Measurements from ENCODE around the gene ERICH2.

Gene ERICH2

GRCh38 chr2:170762760-170763159 is 7.4 kb upstream of the ERICH2 start:
- no peak overlapping the region for H3K27ac ChIP-seq (ENCODE audit: low read depth, low read length, severe bottlenecking)
- no peaks in the 10 kb centered on the region for H3K36me3 ChIP-seq (ENCODE audit: control insufficient read depth, insufficient read depth, low read length)
- no peak overlapping the region for H3K4me3 ChIP-seq (ENCODE audit: extremely low read depth, insufficient read depth, low read length, poor library complexity, severe bottlenecking)
- WGBS, 2 experiments (ENCODE audit: insufficient coverage in 2 of 2): 92 to 95% methylated on average over 7 of the region's 7 CpGs
- H3K9me3 ChIP-seq (ENCODE audit: control insufficient read depth, low read length): no peaks in the 10 kb centered on the region
- H3K4me1 ChIP-seq (ENCODE audit: control insufficient read depth, insufficient read depth, low read length, poor library complexity, severe bottlenecking): peaks cover 8% of the 10 kb centered on the region

GRCh38 chr2:170763232-170763631 is 6.9 kb upstream of the ERICH2 start:
- H3K4me3 ChIP-seq (ENCODE audit: extremely low read depth, insufficient read depth, low read length, poor library complexity, severe bottlenecking): no peak overlapping the region
- no peaks in the 10 kb centered on the region for H3K36me3 ChIP-seq (ENCODE audit: control insufficient read depth, insufficient read depth, low read length)
- no peak overlapping the region for H3K27ac ChIP-seq (ENCODE audit: low read depth, low read length, severe bottlenecking)
- no peaks in the 10 kb centered on the region for H3K9me3 ChIP-seq (ENCODE audit: control insufficient read depth, low read length)
- WGBS, 2 experiments (ENCODE audit: insufficient coverage in 2 of 2): 93 to 96% methylated on average over 3 to 4 of the region's 4 CpGs
- peaks cover 8% of the 10 kb centered on the region for H3K4me1 ChIP-seq (ENCODE audit: control insufficient read depth, insufficient read depth, low read length, poor library complexity, severe bottlenecking)

GRCh38 chr2:170764880-170765261 is 5.3 kb upstream of the ERICH2 start:
- H3K27ac ChIP-seq (ENCODE audit: low read depth, low read length, severe bottlenecking): peak overlapping the region; percentile 43
- no peak overlapping the region for H3K4me3 ChIP-seq (ENCODE audit: extremely low read depth, insufficient read depth, low read length, poor library complexity, severe bottlenecking)
- H3K9me3 ChIP-seq (ENCODE audit: control insufficient read depth, low read length): no peaks in the 10 kb centered on the region
- WGBS, 2 experiments (ENCODE audit: insufficient coverage in 2 of 2): no CpG with 5 or more reads among the region's 2 CpGs
- peaks cover 8% of the 10 kb centered on the region for H3K4me1 ChIP-seq (ENCODE audit: control insufficient read depth, insufficient read depth, low read length, poor library complexity, severe bottlenecking)
- no peaks in the 10 kb centered on the region for H3K36me3 ChIP-seq (ENCODE audit: control insufficient read depth, insufficient read depth, low read length)

DNA sequence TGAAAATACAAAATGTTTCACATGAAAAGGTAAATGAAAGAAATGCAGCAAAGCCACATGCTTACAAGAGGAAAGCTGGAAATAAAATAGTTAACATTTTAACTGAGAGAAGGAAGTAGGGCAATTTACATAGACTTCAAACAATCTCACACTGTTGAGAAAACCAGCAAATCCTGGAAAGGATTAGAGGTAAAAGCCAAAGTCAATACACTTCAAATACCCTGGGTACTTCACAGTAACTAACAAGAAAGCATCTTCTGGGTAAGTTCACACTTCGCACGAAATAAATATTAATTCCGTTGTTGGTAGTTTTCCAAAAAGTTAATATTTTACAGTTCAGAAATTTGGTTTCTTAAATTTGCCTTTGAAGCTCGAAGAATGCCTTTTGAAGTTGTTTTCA is 3.5 kb upstream of the ERICH2 start:
- peaks cover 8% of the 10 kb centered on the region for H3K4me1 ChIP-seq (ENCODE audit: control insufficient read depth, insufficient read depth, low read length, poor library complexity, severe bottlenecking)
- whole genome bisulfite sequencing, 2 experiments (ENCODE audit: insufficient coverage in 2 of 2): 64 to 83% methylated on average over 1 to 4 of the region's 4 CpGs
- no peak overlapping the region for H3K27ac ChIP-seq (ENCODE audit: low read depth, low read length, severe bottlenecking)
- no peak overlapping the region for H3K4me3 ChIP-seq (ENCODE audit: extremely low read depth, insufficient read depth, low read length, poor library complexity, severe bottlenecking)
- H3K9me3 ChIP-seq (ENCODE audit: control insufficient read depth, low read length): no peaks in the 10 kb centered on the region
- no peaks in the 10 kb centered on the region for H3K36me3 ChIP-seq (ENCODE audit: control insufficient read depth, insufficient read depth, low read length)

GRCh38 chr2:170770606-170771420 is 635 bp downstream of the ERICH2 start:
- Histone ChIP-seq H3K4me3 (ENCODE audit: extremely low read depth, insufficient read depth, low read length, poor library complexity, severe bottlenecking) (peak overlapping the region; percentile 77), H3K9me3 (ENCODE audit: control insufficient read depth, low read length) (no peaks in the 10 kb centered on the region), H3K4me1 (ENCODE audit: control insufficient read depth, insufficient read depth, low read length, poor library complexity, severe bottlenecking) (no peaks in the 10 kb centered on the region), H3K36me3 (ENCODE audit: control insufficient read depth, insufficient read depth, low read length) (no peaks in the 10 kb centered on the region), H3K27ac (ENCODE audit: low read depth, low read length, severe bottlenecking) (peak overlapping the region; percentile 74)
- 0% methylated on average over 19 to 32 of the region's 82 CpGs for WGBS, 2 experiments (ENCODE audit: insufficient coverage in 2 of 2)

GRCh38 chr2:170771421-170771937 is 1.3 kb downstream of the ERICH2 start:
- no peaks in the 10 kb centered on the region for H3K9me3 ChIP-seq (ENCODE audit: control insufficient read depth, low read length)
- 12% methylated on average over 5 of the region's 15 CpGs; no CpG with 5 or more reads in 1 of the 2 experiments for WGBS, 2 experiments (ENCODE audit: insufficient coverage in 2 of 2)
- H3K27ac ChIP-seq (ENCODE audit: low read depth, low read length, severe bottlenecking): peak overlapping the region; percentile 10
- peak overlapping the region; percentile 77 for H3K4me3 ChIP-seq (ENCODE audit: extremely low read depth, insufficient read depth, low read length, poor library complexity, severe bottlenecking)
- H3K36me3 ChIP-seq (ENCODE audit: control insufficient read depth, insufficient read depth, low read length): no peaks in the 10 kb centered on the region
- H3K4me1 ChIP-seq (ENCODE audit: control insufficient read depth, insufficient read depth, low read length, poor library complexity, severe bottlenecking): no peaks in the 10 kb centered on the region

DNA sequence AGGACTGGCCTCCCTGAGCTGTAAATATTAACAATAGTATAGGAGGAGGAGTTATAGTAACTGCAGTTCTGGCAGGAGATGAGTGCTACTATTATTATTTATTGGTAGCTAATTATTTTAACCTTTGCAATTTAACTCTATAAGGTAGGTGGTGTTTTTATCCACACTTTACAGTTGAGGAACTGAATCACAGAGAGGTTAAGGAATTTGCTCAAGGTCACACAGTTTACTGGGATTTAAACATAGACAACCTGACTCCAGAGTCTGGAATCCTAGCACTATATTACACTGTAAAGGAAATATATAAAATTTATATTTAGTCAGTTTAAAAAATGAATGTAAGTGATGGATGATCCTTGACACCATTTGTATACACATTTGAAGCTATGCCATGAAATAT is 2.1 kb downstream of the ERICH2 start:
- Histone ChIP-seq H3K4me3 (ENCODE audit: extremely low read depth, insufficient read depth, low read length, poor library complexity, severe bottlenecking) (no peak overlapping the region), H3K36me3 (ENCODE audit: control insufficient read depth, insufficient read depth, low read length) (no peaks in the 10 kb centered on the region), H3K27ac (ENCODE audit: low read depth, low read length, severe bottlenecking) (no peak overlapping the region), H3K9me3 (ENCODE audit: control insufficient read depth, low read length) (no peaks in the 10 kb centered on the region), H3K4me1 (ENCODE audit: control insufficient read depth, insufficient read depth, low read length, poor library complexity, severe bottlenecking) (no peaks in the 10 kb centered on the region)

GRCh38 chr2:170774074-170774473 is 3.9 kb downstream of the ERICH2 start:
- no peaks in the 10 kb centered on the region for H3K36me3 ChIP-seq (ENCODE audit: control insufficient read depth, insufficient read depth, low read length)
- H3K4me3 ChIP-seq (ENCODE audit: extremely low read depth, insufficient read depth, low read length, poor library complexity, severe bottlenecking): no peak overlapping the region
- no peak overlapping the region for H3K27ac ChIP-seq (ENCODE audit: low read depth, low read length, severe bottlenecking)
- no peaks in the 10 kb centered on the region for H3K4me1 ChIP-seq (ENCODE audit: control insufficient read depth, insufficient read depth, low read length, poor library complexity, severe bottlenecking)
- H3K9me3 ChIP-seq (ENCODE audit: control insufficient read depth, low read length): no peaks in the 10 kb centered on the region

DNA sequence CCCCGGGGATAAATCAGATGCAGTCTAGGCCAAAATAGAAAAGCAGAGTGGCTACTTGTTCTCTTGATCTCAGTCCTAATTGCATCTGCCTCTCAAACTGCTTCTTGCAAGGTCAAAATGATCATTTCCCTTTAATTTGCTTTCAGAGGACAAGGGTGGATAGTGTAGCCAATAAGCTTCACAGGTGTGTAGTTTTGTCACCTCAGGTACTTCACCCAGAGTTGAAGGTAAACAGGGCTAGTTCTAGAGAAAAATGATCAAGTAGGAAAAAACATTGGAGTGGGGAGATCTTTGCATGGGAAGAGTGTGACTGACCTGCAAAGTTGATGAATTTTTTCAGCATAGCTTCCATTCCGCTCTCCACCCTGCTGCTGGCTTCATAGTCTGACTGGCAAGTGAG is 8.7 kb downstream of the ERICH2 start:
- Histone ChIP-seq H3K36me3 (ENCODE audit: control insufficient read depth, insufficient read depth, low read length) (no peaks in the 10 kb centered on the region), H3K27ac (ENCODE audit: low read depth, low read length, severe bottlenecking) (no peak overlapping the region), H3K9me3 (ENCODE audit: control insufficient read depth, low read length) (no peaks in the 10 kb centered on the region), H3K4me3 (ENCODE audit: extremely low read depth, insufficient read depth, low read length, poor library complexity, severe bottlenecking) (no peak overlapping the region), H3K4me1 (ENCODE audit: control insufficient read depth, insufficient read depth, low read length, poor library complexity, severe bottlenecking) (no peaks in the 10 kb centered on the region)
- WGBS, 2 experiments (ENCODE audit: insufficient coverage in 2 of 2): 82 to 100% methylated on average over 1 to 2 of the region's 2 CpGs

GRCh38 chr2:170779304-170779703 is 9.1 kb downstream of the ERICH2 start:
- Histone ChIP-seq H3K4me3 (ENCODE audit: extremely low read depth, insufficient read depth, low read length, poor library complexity, severe bottlenecking) (no peak overlapping the region), H3K9me3 (ENCODE audit: control insufficient read depth, low read length) (no peaks in the 10 kb centered on the region), H3K36me3 (ENCODE audit: control insufficient read depth, insufficient read depth, low read length) (no peaks in the 10 kb centered on the region), H3K4me1 (ENCODE audit: control insufficient read depth, insufficient read depth, low read length, poor library complexity, severe bottlenecking) (no peaks in the 10 kb centered on the region), H3K27ac (ENCODE audit: low read depth, low read length, severe bottlenecking) (no peak overlapping the region)
- WGBS, 2 experiments (ENCODE audit: insufficient coverage in 2 of 2): no CpG with 5 or more reads among the region's 1 CpG

- 83 to 100% methylated on average over 1 of the region's 2 CpGs for WGBS, 2 experiments (ENCODE audit: insufficient coverage in 2 of 2)
- Histone ChIP-seq H3K27ac (ENCODE audit: low read depth, low read length, severe bottlenecking) (no peak overlapping the region), H3K4me3 (ENCODE audit: extremely low read depth, insufficient read depth, low read length, poor library complexity, severe bottlenecking) (no peak overlapping the region), H3K36me3 (ENCODE audit: control insufficient read depth, insufficient read depth, low read length) (no peaks in the 10 kb centered on the region), H3K9me3 (ENCODE audit: control insufficient read depth, low read length) (no peaks in the 10 kb centered on the region), H3K4me1 (ENCODE audit: control insufficient read depth, insufficient read depth, low read length, poor library complexity, severe bottlenecking) (no peaks in the 10 kb centered on the region)
Measured at GRCh38 chr2:170782673-170783072, 12.5 kb downstream of the ERICH2 start.

All from mesodermal cell (in vitro differentiated cells).